Measurements from ENCODE around the gene HK1.

The HK1 gene

DNA sequence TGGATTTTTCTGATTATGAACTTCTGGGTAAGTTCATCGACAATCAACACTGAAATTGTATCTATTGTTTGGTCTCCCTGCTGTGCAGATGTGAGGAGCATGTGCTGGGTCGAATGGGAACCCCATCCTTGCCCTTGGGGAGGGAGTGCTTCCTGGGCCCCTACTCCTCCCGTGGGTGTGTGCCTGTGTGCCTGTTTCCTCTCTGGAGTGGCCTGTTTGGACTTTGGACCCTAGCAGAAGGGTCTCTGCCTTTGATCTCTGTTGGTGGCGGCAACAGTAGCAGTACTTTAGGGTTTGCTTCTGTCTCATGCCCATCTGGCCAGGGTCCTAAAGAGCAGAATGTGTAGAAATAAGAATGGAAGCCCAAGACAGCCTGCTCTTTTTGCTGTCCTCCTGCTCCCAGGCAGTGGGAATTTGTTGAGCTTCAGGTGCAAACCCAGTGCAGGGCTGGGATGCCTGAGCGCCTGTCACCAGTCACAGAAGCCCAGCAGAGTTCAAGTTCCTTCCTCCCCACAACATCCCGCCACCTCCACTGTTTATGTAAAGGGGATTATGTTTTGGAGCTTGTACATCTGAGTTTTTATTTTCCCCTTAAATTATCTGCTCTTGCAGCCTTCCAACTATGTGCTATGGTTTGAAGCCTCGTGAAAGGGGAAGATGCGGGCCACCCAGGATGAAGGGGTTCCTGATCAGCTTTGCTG lies 139.9 kb downstream of the HK1 start:
- no peak for DNase-seq (ENCODE audit: low read depth in 2 of 2)

DNA sequence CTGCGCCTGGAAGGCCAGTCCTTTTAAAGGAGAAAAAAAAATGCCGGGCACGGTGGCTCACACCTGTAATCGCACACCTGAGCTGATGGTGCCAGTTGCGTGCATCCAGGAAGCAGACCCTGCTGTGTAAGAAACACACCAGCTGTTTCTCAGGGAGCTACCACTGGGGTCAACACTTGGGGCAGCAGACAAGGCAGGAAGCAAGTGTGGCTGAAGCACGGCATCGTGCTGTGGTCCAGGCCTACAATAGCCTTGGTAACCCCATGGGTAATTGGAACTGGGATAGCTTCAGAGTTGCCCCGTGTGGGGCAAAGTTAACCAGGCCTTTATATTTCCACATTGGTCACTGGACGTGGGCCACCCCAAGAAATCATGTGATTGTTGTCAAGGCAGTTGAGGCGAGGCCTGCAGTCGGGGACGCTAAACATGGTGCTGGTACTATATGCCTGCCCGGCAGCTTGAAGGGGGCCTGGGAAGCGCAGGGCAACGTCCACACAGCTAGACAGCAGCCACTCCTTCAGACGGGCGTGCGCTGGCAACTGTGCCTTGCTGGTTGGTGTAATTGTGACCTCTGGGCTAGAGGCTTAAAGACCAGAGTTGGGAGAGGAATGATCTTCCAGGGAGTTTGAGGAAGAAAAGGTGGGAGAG lies 140.9 kb downstream of the HK1 start:
- no peak for DNase-seq (ENCODE audit: low read depth in 2 of 2)

DNA sequence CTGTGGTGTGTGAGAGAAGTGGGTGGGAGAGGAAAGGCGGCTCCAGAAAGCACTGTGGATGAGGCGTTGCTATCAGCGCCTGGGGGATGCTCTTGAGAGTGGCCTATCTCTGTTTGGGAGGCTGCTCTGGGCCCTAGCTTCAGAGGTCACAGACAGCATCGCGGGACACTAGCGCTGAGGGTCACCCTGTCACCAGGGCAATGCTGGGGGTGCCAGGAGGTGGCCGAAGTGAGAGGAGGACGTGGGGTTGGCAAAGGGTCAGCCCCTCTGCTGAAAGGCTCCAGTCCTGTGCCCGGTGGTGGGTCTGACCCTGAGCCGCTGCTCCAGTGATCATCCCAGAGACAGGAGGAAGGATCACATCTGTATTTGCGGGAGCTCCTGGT lies 141.4 kb downstream of the HK1 start:
- no peak for DNase-seq (ENCODE audit: low read depth in 2 of 2)

DNA sequence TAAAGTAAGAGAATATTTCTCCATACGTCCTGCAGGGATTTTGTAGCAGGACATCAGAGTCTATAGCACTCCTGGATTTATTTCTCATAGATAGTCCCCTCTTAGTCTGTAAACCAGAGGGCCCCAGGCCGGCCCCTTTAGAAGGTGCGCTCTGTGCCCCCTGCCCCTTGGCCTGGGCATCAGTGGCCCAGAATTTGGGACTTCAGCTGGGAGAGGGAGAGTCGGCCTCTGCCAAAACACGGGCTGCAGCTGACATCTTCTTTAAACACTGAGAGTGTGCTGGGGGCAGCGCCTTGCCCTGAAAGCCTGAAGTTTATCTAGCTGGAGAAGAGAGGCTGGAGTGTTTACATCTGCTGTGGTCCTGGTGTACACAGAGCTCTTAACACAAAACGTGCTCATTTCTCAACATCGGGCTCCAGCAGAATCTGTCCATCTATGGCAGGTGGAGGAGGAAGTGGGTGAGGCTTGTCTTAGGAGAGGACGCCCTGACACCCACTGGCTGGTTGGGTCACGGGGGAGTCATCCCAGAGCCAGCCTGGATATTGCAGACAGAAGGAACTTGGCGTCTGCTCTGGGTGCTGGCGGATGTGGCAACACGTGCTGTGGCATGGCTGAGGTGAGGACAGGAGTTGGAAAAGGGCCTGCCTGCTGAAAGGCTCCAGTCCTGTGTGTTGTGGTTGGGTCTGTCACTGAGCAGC lies 143.5 kb downstream of the HK1 start:
- no peak for DNase-seq (ENCODE audit: low read depth in 2 of 2)

DNA sequence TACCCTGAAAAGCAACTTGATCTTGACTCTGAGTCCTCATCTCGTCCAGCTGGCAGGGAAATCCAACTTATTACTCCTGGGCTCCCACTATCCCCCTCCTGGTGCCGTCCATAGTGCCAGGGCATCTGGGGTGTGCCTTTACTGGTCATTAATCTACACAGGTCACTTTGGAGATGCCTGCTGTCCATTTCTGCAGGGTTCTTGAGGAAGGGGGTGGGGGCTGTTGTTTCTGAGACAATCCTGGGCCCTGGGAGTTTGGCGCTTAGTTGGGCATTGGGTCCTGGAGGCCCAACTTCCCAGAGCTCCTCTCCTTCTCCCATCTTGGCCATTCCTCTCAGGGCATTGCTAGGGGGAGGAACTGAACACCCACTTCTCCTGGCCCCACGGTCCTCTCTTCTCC lies 144.4 kb downstream of the HK1 start:
- no peak for DNase-seq (ENCODE audit: low read depth in 2 of 2)

DNA sequence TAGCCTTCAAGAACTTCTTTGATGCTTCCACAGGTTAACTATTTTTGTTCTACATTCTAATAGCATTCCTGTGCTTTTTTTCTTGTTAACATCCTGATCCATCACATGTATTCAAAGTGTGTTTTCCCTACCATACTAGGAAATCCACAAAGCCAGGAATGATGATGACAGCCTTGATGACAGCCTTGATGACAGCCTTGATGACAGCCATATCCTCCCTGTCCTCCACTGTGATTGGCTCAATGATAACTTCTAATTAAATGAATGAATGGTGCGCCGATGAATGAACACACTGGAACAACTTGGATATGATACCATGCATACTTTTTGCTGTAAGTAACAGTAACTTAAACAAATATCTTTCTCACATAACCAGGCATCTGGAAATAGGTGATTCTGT lies 146.7 kb downstream of the HK1 start:
- DNase-seq (ENCODE audit: low read depth in 2 of 2) = no peak

DNA sequence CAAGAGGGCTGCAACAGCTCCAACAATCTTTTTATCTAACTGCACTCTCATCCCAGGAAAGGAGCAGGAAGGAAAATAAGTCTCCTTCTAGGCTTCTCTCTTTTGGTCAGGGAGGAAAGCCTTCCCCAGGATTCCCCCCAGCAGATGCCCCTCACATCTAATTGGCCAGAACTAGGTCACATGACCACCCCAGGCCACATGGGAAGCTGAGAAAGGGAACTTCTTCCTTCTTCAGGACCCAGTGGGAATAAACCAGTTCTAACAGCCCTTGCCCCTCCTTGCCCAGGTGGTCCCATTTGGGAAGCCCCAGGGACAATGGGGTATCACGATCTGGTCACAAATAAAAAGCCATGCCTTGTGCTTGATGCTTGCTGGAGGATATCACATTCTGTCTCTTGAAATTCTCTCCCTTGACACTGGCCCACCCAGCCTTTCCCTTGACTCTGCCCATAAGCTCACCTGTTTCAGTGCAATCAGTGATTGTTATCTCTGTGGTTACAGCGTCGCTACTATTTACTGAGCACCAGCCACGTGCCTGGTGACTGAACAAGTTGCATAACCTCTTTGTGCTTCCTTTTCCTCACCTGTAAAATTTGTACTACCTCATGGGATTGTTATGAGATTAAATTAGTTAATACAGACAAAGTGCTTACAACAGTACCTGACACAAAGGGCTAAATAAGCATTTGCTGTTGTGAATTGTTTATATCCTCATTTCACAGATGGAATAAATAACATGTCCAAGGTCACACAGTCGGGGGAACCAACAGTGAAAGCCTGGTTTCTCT lies 147.4 kb downstream of the HK1 start:
- DNase-seq (ENCODE audit: low read depth in 2 of 2) = no peak

DNA sequence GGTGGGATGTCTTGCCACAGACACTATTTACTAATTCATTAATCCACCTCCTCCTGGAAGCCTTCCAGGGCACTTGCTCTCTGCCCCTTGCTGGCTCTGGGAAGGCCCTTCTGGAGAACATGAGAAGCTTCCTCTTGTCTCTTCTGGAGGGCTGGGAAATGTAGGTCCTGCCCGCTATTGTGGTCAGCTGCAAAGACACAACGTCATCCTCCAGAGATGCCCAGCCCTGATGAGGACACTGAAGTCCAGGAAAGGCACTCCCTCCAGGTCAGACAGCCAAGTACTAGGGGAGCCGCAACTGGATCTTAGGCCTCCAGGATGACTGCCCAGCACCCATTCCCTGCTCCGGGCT lies 148.1 kb downstream of the HK1 start:
- no peak for DNase-seq (ENCODE audit: low read depth in 2 of 2)

DNA sequence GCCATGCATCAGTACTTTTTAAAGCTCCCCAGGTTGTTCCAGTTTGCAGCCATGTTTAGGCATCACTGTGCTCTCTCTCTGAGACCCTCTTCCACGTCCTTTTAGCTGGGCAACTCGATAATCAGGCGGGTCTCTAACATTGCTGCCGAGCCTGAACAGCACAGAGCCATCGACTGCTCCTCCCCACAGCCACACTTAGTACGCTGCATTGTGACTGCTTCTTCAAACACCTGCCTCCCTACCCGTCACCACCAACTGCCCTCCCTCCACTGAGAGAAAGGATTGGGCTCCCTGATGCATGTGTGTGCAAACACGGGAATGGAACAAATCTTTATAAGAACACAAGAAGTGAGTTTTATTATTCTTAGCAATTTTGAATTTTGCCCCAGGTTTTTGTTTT lies 149.9 kb downstream of the HK1 start:
- DNase-seq (ENCODE audit: low read depth in 2 of 2) = no peak

DNA sequence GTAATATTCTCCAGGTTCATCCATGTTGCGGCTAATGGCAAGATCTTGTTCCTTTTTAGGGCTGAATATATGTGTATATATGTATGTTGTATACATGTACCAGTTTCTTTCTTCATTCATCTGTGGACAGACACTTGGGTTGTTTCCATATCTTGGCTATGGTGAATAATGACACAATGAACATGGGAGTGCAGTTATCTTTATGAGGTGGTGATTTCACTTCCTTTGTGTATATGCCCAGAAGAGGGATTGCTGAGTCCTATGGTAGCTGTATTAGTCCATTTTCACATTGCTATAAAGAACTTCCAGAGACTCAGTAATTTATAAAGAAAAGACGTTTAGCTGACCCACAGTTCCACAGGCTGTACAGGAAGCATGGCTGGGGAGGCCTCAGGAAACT lies 155.9 kb downstream of the HK1 start:
- no peak for DNase-seq (ENCODE audit: low read depth in 2 of 2)

DNA sequence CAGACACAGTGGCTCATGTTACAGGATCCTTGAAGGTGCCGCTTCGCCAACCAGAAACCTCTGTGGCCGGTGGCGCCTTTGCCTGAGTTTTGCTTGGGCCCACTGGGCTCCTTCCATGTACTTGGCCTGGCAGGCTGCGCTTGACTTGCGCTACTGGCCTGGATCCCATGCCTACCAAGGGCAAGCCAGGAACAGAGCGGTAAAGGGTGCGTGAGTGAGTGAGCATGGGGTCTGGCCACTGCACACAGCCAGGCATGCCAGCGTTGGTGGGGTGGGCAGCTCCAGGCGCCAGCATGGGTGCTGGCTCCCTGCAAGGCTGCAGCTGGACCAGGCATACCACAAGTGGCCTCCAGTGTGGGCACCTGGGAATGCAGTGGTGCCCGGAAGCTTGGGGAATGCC lies 156.6 kb downstream of the HK1 start:
- DNase-seq (ENCODE audit: low read depth in 2 of 2) = no peak

DNA sequence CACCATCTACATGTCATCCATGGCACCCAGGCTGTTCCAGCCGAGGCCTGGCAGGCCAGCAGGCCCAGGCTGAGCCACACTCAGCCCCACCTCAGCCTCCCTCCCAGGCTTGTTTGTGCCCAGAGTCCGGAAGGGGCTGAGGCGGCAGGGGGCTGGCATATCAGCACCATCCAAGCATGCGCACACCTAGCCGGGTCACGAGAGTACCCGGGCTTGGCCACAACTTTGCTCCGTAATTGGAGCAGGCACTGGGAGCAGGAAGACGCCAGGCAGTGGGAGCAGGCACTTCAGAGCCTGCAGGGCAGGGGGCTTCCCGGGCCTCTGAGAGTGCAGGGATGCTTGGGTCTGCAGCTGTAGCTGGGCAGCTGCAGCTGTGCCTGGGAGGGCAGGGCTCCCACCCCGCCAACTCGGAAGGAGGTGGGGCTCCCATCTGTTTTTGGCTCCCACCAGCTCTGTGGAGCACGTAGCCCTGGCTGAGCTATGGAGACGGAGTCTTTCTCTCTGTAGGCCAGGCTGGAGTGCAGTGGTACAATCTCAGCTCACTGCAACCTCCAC lies 157.7 kb downstream of the HK1 start:
- no peak for DNase-seq (ENCODE audit: low read depth in 2 of 2)

DNA sequence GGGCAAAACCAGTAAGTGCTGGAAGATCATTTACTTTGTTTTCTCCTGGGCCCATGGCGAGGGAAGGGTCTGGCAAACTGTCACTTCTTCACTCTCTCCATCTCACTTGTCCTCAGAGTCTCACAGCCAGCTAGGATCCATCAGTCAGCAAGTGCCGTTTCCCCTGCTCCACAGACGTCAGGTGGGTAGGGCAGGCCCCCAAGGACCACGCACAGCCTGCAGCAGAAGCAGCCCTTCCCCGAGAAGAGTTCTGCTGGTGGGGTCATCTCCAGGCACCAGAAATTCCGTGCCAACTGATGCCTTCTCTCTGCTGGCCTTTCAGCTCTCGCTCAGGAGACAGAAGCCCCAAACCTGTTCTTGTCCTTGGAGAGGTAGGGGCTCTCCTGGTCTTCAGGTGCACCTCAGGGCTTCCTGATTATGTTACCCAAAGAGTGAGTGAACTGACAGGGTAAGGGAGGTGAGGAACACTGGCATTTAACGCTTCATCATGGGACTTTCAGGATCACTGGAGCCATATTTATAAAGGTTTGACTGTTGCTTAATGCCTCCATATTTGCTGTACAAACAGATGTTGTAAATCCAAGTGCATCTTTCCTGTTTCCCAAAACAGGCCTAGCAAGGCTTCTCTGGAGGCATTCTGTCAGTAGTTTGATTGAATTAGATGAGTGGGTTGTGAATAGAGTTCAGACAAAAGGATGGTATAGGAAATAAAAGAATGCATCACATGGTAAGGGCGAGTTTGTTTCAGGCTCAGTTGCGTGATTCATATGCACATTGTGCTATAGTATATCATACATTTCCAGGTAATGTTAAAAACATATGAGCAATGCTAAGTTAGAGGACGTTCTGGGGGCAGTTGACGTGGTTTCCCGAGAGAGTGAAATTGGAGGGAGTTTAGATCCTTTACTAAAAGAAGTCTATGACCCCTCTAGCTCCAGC lies 159.3 kb downstream of the HK1 start:
- no peak for DNase-seq (ENCODE audit: low read depth in 2 of 2)

DNA sequence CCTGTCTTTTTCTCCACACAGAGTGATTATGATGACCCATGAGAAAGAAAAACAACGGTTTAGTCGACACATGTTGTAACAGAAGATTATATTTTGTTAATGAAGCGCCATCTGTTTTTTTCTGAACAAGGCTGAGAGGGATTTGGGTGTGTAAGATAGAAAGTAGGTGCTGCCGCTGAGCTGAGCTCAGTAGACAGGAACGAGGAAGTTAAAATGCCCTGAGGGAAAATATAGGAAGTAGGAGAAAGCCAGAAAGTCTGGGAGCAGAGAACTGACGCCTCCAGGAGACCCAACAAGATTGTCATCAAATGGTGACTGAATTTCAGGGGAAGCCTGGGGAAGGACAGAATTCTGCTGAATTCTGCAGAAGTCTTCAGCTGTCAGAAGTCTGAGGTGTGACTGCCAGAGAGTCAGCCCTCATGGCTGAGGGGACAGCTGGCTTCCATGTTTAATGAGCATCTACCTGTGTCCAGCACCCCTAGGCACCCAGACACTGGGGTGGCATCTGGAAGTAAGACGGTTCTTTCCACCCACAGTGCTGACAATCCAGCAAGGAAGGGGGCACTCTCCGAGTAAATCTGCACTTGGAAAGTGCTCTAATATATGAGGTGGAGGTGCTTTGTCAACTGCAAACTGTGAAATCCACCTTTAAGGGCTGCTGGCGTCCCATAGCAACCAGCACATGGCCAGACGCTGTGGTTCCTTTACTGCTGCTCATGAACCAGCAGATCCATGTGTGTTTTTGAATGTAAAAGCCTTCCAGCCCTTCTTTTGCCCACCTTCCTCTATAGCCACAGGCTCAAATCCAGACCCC lies 160.4 kb downstream of the HK1 start:
- no peak for DNase-seq (ENCODE audit: low read depth in 2 of 2)

DNA sequence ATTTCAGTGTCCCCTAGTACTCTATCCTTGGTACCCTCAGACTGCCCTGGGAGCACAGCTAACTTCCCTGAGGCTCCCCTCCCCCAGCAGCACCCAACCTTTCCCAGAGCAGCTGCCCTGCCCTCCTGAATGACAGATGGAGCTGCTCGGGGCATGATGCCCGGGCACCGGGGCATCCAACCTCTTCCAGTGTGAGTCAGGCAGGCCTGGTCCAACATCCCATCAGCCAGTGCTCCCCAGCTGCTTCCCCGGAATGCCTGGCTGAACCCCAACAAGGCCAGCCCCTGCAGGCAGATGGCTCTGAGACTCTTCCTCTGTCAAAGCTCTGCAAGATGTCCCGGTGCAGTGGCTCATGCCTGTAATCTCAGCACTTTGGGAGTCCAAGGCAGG lies 161.0 kb downstream of the HK1 start:
- no peak for DNase-seq (ENCODE audit: low read depth in 2 of 2)

DNA sequence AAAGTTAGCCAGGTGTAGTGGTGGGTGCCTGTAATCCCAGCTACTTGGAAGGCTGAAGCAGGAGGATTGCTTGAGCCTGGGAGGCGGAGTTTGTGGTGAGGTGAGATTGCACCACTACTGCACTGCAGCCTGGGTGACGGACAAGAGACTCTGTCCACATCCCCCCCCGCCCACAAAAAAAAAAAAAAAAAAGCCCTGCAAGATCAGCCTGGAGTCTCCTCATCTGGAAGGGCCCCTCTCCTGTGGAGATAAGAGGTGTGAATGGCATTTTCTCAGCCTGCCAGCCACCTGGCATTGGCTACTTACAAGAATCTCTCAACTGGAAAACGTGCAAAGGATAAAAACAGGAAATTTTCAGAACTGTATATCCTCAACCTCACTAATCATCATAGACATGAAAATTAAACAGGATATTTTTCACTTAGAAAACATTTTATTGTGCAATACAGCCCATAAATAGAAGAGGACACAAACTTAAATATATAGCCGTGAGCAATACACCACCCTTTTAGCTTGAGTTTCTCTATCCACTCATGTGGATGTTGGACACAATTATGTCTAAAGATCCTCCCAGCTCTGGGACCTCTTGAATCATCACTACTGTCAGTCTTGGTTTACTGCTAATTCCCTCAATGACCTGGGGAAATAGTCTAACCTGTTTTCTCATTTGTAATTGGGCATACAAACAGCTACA lies 161.7 kb downstream of the HK1 start:
- DNase-seq (ENCODE audit: low read depth in 2 of 2) = no peak

DNA sequence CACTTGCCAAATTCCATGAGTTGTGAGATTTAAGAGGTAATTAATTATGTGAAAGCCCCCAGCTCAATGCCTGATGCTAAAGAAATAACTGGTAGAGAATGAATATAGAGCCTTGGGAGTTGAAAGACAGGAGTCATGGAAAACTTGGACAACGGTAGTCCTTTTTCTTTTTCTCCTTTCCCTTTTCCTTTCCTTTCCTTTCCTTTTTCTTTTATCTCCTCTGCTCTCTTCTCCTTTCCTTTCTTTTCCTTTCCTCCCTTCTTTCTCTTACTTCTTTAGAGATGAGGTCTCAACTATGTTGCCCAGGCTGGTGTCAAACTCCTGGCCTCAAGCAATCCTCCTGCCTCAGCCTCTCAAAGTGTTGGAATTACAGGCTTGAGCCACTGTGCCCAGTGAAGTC lies 165.1 kb downstream of the HK1 start:
- DNase-seq (ENCODE audit: low read depth in 2 of 2) = no peak

DNA sequence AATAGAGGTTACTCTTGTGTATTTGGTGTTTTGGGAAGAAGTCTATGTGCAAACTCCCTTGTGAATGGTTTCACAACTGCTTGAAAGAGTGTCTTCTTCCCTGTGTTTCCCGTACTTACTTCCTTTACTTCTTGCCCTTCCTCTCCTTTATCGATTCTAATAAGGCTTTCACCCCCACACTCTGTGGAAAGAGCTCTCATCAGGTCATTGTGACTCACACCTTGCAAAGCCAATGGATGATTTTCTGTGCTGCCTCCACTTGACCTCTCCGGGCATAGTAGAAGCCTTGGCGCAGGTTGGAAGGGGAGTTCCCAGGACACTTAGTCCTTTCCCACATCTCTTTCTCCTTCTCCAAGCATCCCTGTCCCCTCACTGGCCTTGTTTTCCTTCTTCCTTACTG lies 166.7 kb downstream of the HK1 start:
- DNase-seq (ENCODE audit: low read depth in 2 of 2) = no peak

DNA sequence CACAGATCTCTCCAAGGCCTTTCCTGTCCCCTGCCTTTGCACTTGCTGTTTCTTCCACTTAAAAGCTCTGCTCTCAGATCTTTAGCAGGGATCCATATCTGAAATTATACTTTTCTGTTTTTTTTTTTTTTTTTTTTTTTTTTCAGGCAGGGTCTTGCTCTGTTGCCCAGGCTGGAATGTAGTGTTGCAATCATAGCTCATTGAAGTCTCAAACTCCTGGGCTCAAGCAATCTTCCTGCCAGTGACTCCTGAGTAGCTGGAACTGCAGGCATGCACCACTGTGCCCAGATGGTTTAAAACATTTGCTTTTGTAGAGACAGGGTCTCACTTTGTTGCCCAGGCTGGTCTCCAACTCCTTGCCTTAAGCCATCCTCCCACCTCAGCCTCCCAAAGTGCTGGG lies 167.9 kb downstream of the HK1 start:
- DNase-seq (ENCODE audit: low read depth in 2 of 2) = no peak

DNA sequence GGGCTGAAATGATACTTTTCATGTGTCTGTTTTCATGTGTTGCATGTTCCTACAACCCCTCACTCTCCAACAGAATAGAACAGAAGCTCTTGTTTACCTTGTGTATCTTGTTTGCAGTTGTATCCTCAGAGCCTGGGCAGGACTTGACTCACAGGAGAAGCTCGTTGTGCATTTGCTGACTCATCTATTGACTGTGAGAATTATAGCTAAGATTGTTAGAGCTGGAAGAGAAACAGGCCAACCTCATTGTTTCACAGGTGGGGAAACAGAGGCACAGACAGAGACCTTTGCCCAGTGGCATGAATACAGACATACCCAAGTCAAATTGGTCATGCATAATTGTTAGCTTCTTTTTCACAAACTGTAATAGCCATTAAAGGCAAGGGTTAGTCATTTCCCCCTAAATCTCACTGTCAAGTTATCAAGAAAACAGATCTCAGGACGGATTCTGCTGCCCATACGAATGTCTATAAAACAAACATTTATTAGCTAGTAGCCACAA lies 168.4 kb downstream of the HK1 start:
- no peak for DNase-seq (ENCODE audit: low read depth in 2 of 2)
